Activated naive CD8-positive, alpha-beta T cell treated with anti-CD3 and anti-CD28 coated beads, Interleukin-2, amount 50 U/mL, for 16 hours (primary cell): ENCODE results near the gene GPRC6A.
"Not testable (repeated sequence)": the region's sequence is repeated elsewhere in the genome, so short reads cannot be mapped to it uniquely, and the experiment has no call there.

Experiments
- DNase-seq: peaks from one replicate; pipeline ENCODE4 v3.0.0-alpha.2; 2020; ENCODE audit warnings: low read depth, low spot score

The GPRC6A gene

GRCh38 chr6:116828983-116829382 is at the start of gene GPRC6A:
Gene GPRC6A (minus strand): TSS chr6:116829083. CDS start chr6:116829013, 70 bp downstream.
- DNase-seq = no peak

GRCh38 chr6:116877743-116878142 is 48.9 kb upstream of the GPRC6A start:
- DNase-seq = no peak

- no peak for DNase-seq
Observed at GRCh38 chr6:116876635-116877611, 48.0 kb upstream of the GPRC6A start, which contains the start of gene RFX6. Gene RFX6 (plus strand): TSS chr6:116877242. CDS start chr6:116877276, 34 bp downstream.

- no peak for DNase-seq
Observed at GRCh38 chr6:116876107-116876506, 47.2 kb upstream of the GPRC6A start.

GRCh38 chr6:116872771-116873170 is 43.9 kb upstream of the GPRC6A start:
- no peak for DNase-seq

- DNase-seq = no peak
Observed at GRCh38 chr6:116866281-116866871, 37.5 kb upstream of the GPRC6A start.

- no peak for DNase-seq
Observed at GRCh38 chr6:116859264-116859663, 30.4 kb upstream of the GPRC6A start.

- DNase-seq = no peak
Observed at GRCh38 chr6:116858060-116858459, 29.2 kb upstream of the GPRC6A start.

- no peak for DNase-seq
Observed at GRCh38 chr6:116847227-116847626, 18.3 kb upstream of the GPRC6A start.

- DNase-seq = no peak
Observed at GRCh38 chr6:116842459-116842858, 13.6 kb upstream of the GPRC6A start.

GRCh38 chr6:116840091-116840490 is 11.2 kb upstream of the GPRC6A start:
- DNase-seq = no peak

- no peak for DNase-seq
Observed at GRCh38 chr6:116836606-116837342, 7.9 kb upstream of the GPRC6A start.

GRCh38 chr6:116834526-116834925 is 5.6 kb upstream of the GPRC6A start:
- not testable (repeated sequence) for DNase-seq

GRCh38 chr6:116827561-116828240 is 1.2 kb downstream of the GPRC6A start:
- no peak for DNase-seq

GRCh38 chr6:116816336-116816735 is 12.5 kb downstream of the GPRC6A start:
- not testable (repeated sequence) for DNase-seq

- no peak for DNase-seq
Observed at GRCh38 chr6:116812051-116812650, 16.7 kb downstream of the GPRC6A start.

GRCh38 chr6:116801971-116802370 is 26.9 kb downstream of the GPRC6A start:
- no peak for DNase-seq

- no peak for DNase-seq
Observed at GRCh38 chr6:116799945-116800344, 28.9 kb downstream of the GPRC6A start.

GRCh38 chr6:116797585-116797984 is 31.3 kb downstream of the GPRC6A start:
- no peak for DNase-seq

GRCh38 chr6:116793224-116793623 is 35.7 kb downstream of the GPRC6A start:
- DNase-seq = no peak

GRCh38 chr6:116783852-116784251 is 45.0 kb downstream of the GPRC6A start:
- DNase-seq = no peak
